ENCODE results near the gene CCR7.

The CCR7 gene

GRCh38 chr17:40532520-40533253 is 32.6 kb downstream of the CCR7 start:
- no peaks in the 10 kb centered on the region for H3K79me1 ChIP-seq (ENCODE audit: low read length)
- no peak overlapping the region for H3K9ac ChIP-seq (ENCODE audit: low read length)
- H3K4me3 ChIP-seq (ENCODE audit: low read length) = no peak overlapping the region
- H2BK15ac ChIP-seq (replicated peaks; ENCODE audit: low read depth) = peak overlapping the region; percentile 9
- H4K5ac ChIP-seq (ENCODE audit: low read length) = no peak overlapping the region
- H3K56ac ChIP-seq (ENCODE audit: low read length) = peak overlapping the region; percentile 11
- no peak overlapping the region for H2BK5ac ChIP-seq (ENCODE audit: low read length)
- no peak overlapping the region for H3K27ac ChIP-seq (ENCODE audit: low read depth, low read length)
- no peak overlapping the region for H3K18ac ChIP-seq (ENCODE audit: low read length)
- no CpG with 5 or more reads among the region's 6 CpGs for WGBS (ENCODE audit: extremely low coverage, insufficient coverage, low lambda C conversion rate)
- no peak overlapping the region for H3K23ac ChIP-seq (ENCODE audit: low read length)
- no peak overlapping the region for H2BK120ac ChIP-seq (ENCODE audit: low read depth, low read length)
- H3K4me1 ChIP-seq (ENCODE audit: control insufficient read depth, low read depth, low read length) = peaks cover 1% of the 10 kb centered on the region
- H3K79me2 ChIP-seq (ENCODE audit: control insufficient read depth, insufficient read depth, low read length) = no peaks in the 10 kb centered on the region
- H2AK5ac ChIP-seq (ENCODE audit: low read length) = no peak overlapping the region
- no peak overlapping the region for H4K8ac ChIP-seq (ENCODE audit: low read depth, low read length)
- H3K4me2 ChIP-seq (ENCODE audit: low read length) = no peak overlapping the region
- no peak for DNase-seq
- no peaks in the 10 kb centered on the region for H3K27me3 ChIP-seq (ENCODE audit: insufficient read depth, low read length, poor library complexity)
- peak overlapping the region; percentile 27 for H3K4ac ChIP-seq (ENCODE audit: low read depth, low read length)
- no peaks in the 10 kb centered on the region for H3K36me3 ChIP-seq (ENCODE audit: control insufficient read depth, insufficient read depth, low read length)

GRCh38 chr17:40531051-40531991 is 34.0 kb downstream of the CCR7 start:
- no peak overlapping the region for H3K4me3 ChIP-seq (ENCODE audit: low read length)
- H3K79me2 ChIP-seq (ENCODE audit: control insufficient read depth, insufficient read depth, low read length) = no peaks in the 10 kb centered on the region
- H3K79me1 ChIP-seq (ENCODE audit: low read length) = no peaks in the 10 kb centered on the region
- peak overlapping the region; percentile 54 for H3K56ac ChIP-seq (ENCODE audit: low read length)
- no peak overlapping the region for H3K4me2 ChIP-seq (ENCODE audit: low read length)
- H3K9ac ChIP-seq (ENCODE audit: low read length) = no peak overlapping the region
- H3K27me3 ChIP-seq (ENCODE audit: insufficient read depth, low read length, poor library complexity) = no peaks in the 10 kb centered on the region
- no peak overlapping the region for H2BK15ac ChIP-seq (replicated peaks; ENCODE audit: low read depth)
- H3K4me1 ChIP-seq (ENCODE audit: control insufficient read depth, low read depth, low read length) = peaks cover 1% of the 10 kb centered on the region
- H2BK120ac ChIP-seq (ENCODE audit: low read depth, low read length) = no peak overlapping the region
- no peak overlapping the region for H3K18ac ChIP-seq (ENCODE audit: low read length)
- no CpG with 5 or more reads among the region's 15 CpGs for WGBS (ENCODE audit: extremely low coverage, insufficient coverage, low lambda C conversion rate)
- DNase-seq = no peak
- H4K8ac ChIP-seq (ENCODE audit: low read depth, low read length) = no peak overlapping the region
- H3K36me3 ChIP-seq (ENCODE audit: control insufficient read depth, insufficient read depth, low read length) = no peaks in the 10 kb centered on the region
- H2AK5ac ChIP-seq (ENCODE audit: low read length) = peak overlapping the region; percentile 52
- no peak overlapping the region for H4K5ac ChIP-seq (ENCODE audit: low read length)
- no peak overlapping the region for H2BK5ac ChIP-seq (ENCODE audit: low read length)
- no peak overlapping the region for H3K23ac ChIP-seq (ENCODE audit: low read length)
- no peak overlapping the region for H3K27ac ChIP-seq (ENCODE audit: low read depth, low read length)
- no peak overlapping the region for H3K4ac ChIP-seq (ENCODE audit: low read depth, low read length)

GRCh38 chr17:40530531-40530994 is 34.7 kb downstream of the CCR7 start:
- Histone ChIP-seq H3K4ac (ENCODE audit: low read depth, low read length) (no peak overlapping the region), H3K4me3 (ENCODE audit: low read length) (no peak overlapping the region), H2AK5ac (ENCODE audit: low read length) (peak overlapping the region; percentile 52), H3K36me3 (ENCODE audit: control insufficient read depth, insufficient read depth, low read length) (no peaks in the 10 kb centered on the region), H3K18ac (ENCODE audit: low read length) (no peak overlapping the region), H3K27me3 (ENCODE audit: insufficient read depth, low read length, poor library complexity) (no peaks in the 10 kb centered on the region), H2BK15ac (replicated peaks; ENCODE audit: low read depth) (no peak overlapping the region), H4K8ac (ENCODE audit: low read depth, low read length) (no peak overlapping the region), H3K27ac (ENCODE audit: low read depth, low read length) (no peak overlapping the region), H3K4me2 (ENCODE audit: low read length) (no peak overlapping the region), H3K23ac (ENCODE audit: low read length) (no peak overlapping the region), H3K79me2 (ENCODE audit: control insufficient read depth, insufficient read depth, low read length) (no peaks in the 10 kb centered on the region), H3K79me1 (ENCODE audit: low read length) (no peaks in the 10 kb centered on the region), H3K9ac (ENCODE audit: low read length) (no peak overlapping the region), H3K4me1 (ENCODE audit: control insufficient read depth, low read depth, low read length) (peaks cover 1% of the 10 kb centered on the region), H4K5ac (ENCODE audit: low read length) (no peak overlapping the region), H2BK5ac (ENCODE audit: low read length) (no peak overlapping the region), H2BK120ac (ENCODE audit: low read depth, low read length) (no peak overlapping the region), H3K56ac (ENCODE audit: low read length) (peak overlapping the region; percentile 54)
- WGBS (ENCODE audit: extremely low coverage, insufficient coverage, low lambda C conversion rate) = no CpG with 5 or more reads among the region's 5 CpGs
- DNase-seq = no peak

- H3K4me1 ChIP-seq (ENCODE audit: control insufficient read depth, low read depth, low read length) = peaks cover 1% of the 10 kb centered on the region
- no peaks in the 10 kb centered on the region for H3K27me3 ChIP-seq (ENCODE audit: insufficient read depth, low read length, poor library complexity)
- H3K56ac ChIP-seq (ENCODE audit: low read length) = no peak overlapping the region
- no peak overlapping the region for H4K5ac ChIP-seq (ENCODE audit: low read length)
- H3K79me1 ChIP-seq (ENCODE audit: low read length) = no peaks in the 10 kb centered on the region
- no peak overlapping the region for H3K4me3 ChIP-seq (ENCODE audit: low read length)
- no peaks in the 10 kb centered on the region for H3K36me3 ChIP-seq (ENCODE audit: control insufficient read depth, insufficient read depth, low read length)
- H3K4me2 ChIP-seq (ENCODE audit: low read length) = no peak overlapping the region
- no peak overlapping the region for H2BK120ac ChIP-seq (ENCODE audit: low read depth, low read length)
- no peak overlapping the region for H2BK15ac ChIP-seq (replicated peaks; ENCODE audit: low read depth)
- no peak for DNase-seq
- no peak overlapping the region for H3K18ac ChIP-seq (ENCODE audit: low read length)
- no peak overlapping the region for H3K4ac ChIP-seq (ENCODE audit: low read depth, low read length)
- WGBS (ENCODE audit: extremely low coverage, insufficient coverage, low lambda C conversion rate) = no CpG with 5 or more reads among the region's 2 CpGs
- no peak overlapping the region for H2BK5ac ChIP-seq (ENCODE audit: low read length)
- no peak overlapping the region for H2AK5ac ChIP-seq (ENCODE audit: low read length)
- no peak overlapping the region for H3K23ac ChIP-seq (ENCODE audit: low read length)
- H3K27ac ChIP-seq (ENCODE audit: low read depth, low read length) = no peak overlapping the region
- no peak overlapping the region for H4K8ac ChIP-seq (ENCODE audit: low read depth, low read length)
- no peak overlapping the region for H3K9ac ChIP-seq (ENCODE audit: low read length)
- H3K79me2 ChIP-seq (ENCODE audit: control insufficient read depth, insufficient read depth, low read length) = no peaks in the 10 kb centered on the region
Observed at GRCh38 chr17:40529991-40530390, 35.3 kb downstream of the CCR7 start.

- no peak overlapping the region for H2BK15ac ChIP-seq (replicated peaks; ENCODE audit: low read depth)
- no peaks in the 10 kb centered on the region for H3K79me2 ChIP-seq (ENCODE audit: control insufficient read depth, insufficient read depth, low read length)
- no peak overlapping the region for H4K5ac ChIP-seq (ENCODE audit: low read length)
- H3K18ac ChIP-seq (ENCODE audit: low read length) = no peak overlapping the region
- H3K27me3 ChIP-seq (ENCODE audit: insufficient read depth, low read length, poor library complexity) = no peaks in the 10 kb centered on the region
- no peak overlapping the region for H2AK5ac ChIP-seq (ENCODE audit: low read length)
- no peaks in the 10 kb centered on the region for H3K36me3 ChIP-seq (ENCODE audit: control insufficient read depth, insufficient read depth, low read length)
- H3K4ac ChIP-seq (ENCODE audit: low read depth, low read length) = no peak overlapping the region
- H2BK5ac ChIP-seq (ENCODE audit: low read length) = no peak overlapping the region
- no peak overlapping the region for H4K8ac ChIP-seq (ENCODE audit: low read depth, low read length)
- H3K23ac ChIP-seq (ENCODE audit: low read length) = no peak overlapping the region
- peaks cover 1% of the 10 kb centered on the region for H3K4me1 ChIP-seq (ENCODE audit: control insufficient read depth, low read depth, low read length)
- no peak for DNase-seq
- H2BK120ac ChIP-seq (ENCODE audit: low read depth, low read length) = no peak overlapping the region
- H3K79me1 ChIP-seq (ENCODE audit: low read length) = no peaks in the 10 kb centered on the region
- no CpG with 5 or more reads among the region's 10 CpGs for WGBS (ENCODE audit: extremely low coverage, insufficient coverage, low lambda C conversion rate)
- H3K4me3 ChIP-seq (ENCODE audit: low read length) = no peak overlapping the region
- no peak overlapping the region for H3K27ac ChIP-seq (ENCODE audit: low read depth, low read length)
- peak overlapping the region; percentile 11 for H3K56ac ChIP-seq (ENCODE audit: low read length)
- no peak overlapping the region for H3K4me2 ChIP-seq (ENCODE audit: low read length)
- no peak overlapping the region for H3K9ac ChIP-seq (ENCODE audit: low read length)
Observed at GRCh38 chr17:40528692-40529417, 36.4 kb downstream of the CCR7 start.
